K562 (cell line): ENCODE data around the gene BSN. TPM values are rescaled to one million over a fixed set of nuclear protein-coding genes. Genes with fewer than 3 reads are reported as not detected.

Source experiments
- ATF1 ChIP-seq, 2 experiments: fragments of 450-650 bp in 1 of 2; IDR thresholded peaks; 2 replicates each; pipeline ENCODE4 v1.6.1; 2016; ENCODE audit warnings: missing compliant biosample characterization in 1 of 2, missing genetic modification characterization in 1 of 2
- ATF4 ChIP-seq: fragments of 450-650 bp; formaldehyde crosslinking; IDR thresholded peaks from 2 replicates; pipeline ENCODE4 v1.4.0; 2022; ENCODE audit warnings: mild to moderate bottlenecking, moderate library complexity
- COPS2 ChIP-seq: fragments of 450-650 bp; conservative IDR thresholded peaks from 2 replicates; pipeline ENCODE4 v1.6.1; 2016; ENCODE audit warnings: mild to moderate bottlenecking, moderate library complexity
- CREM ChIP-seq: IDR thresholded peaks from 2 replicates; pipeline ENCODE4 v1.6.1; 2014; ENCODE audit warnings: antibody characterized with exemption, low read depth
- EHMT2 ChIP-seq: fragments of 450-650 bp; IDR thresholded peaks from 2 replicates; pipeline ENCODE4 v1.6.1; 2018; ENCODE audit warnings: antibody characterized with exemption
- HNRNPLL ChIP-seq: fragments of 200-400 bp; formaldehyde crosslinking; IDR thresholded peaks from 2 replicates; pipeline ENCODE4 v1.6.1; 2017; ENCODE audit warnings: low read length, low read depth, mild to moderate bottlenecking; ENCODE audit not compliant: poor library complexity, severe bottlenecking
- MAFK ChIP-seq: IDR thresholded peaks from 2 replicates; pipeline ENCODE4 v1.6.1; 2011; ENCODE audit warnings: low read length, improper control_type of control experiment
- MAZ ChIP-seq, 2 experiments: fragments of 450-650 bp in 1 of 2; sonication (generic) in 1 of 2; formaldehyde crosslinking; IDR thresholded peaks in 1 of 2; conservative IDR thresholded peaks in 1 of 2; 2 replicates each; pipeline versions ENCODE4 v1.4.0 to v1.5.0; 2020; ENCODE audit warnings: mild to moderate bottlenecking in 1 of 2, missing genetic modification reagents in 1 of 2
- MIER1 ChIP-seq: fragments of 450-650 bp; IDR thresholded peaks from 2 replicates; pipeline ENCODE4 v1.6.1; 2016; ENCODE audit warnings: antibody characterized with exemption, mild to moderate bottlenecking, low read depth
- MYBL2 ChIP-seq, 2 experiments: fragments of 450-650 bp in 1 of 2; sonication (generic) in 1 of 2; formaldehyde crosslinking in 1 of 2; IDR thresholded peaks; 2 replicates each; pipeline versions ENCODE4 v1.6.1 to v1.8.1; 2017 to 2022; ENCODE audit warnings: borderline replicate concordance in 1 of 2, inconsistent platforms in 1 of 2, low read depth in 1 of 2, mild to moderate bottlenecking in 1 of 2, missing genetic modification reagents in 1 of 2, moderate library complexity in 1 of 2
- MYC ChIP-seq, 2 experiments: fragments of 250-450 bp in 1 of 2; sonication (Bioruptor Pico) in 1 of 2; IDR thresholded peaks; 2 replicates each; pipeline versions ENCODE4 v1.5.1 to v1.6.1; 2012 to 2021; ENCODE audit warnings: low read depth in 2 of 2, borderline replicate concordance in 1 of 2, improper control_type of control experiment in 1 of 2, low read length in 1 of 2, mild to moderate bottlenecking in 1 of 2, moderate library complexity in 1 of 2
- NFE2L1 ChIP-seq: fragments of 450-650 bp; IDR thresholded peaks from 2 replicates; pipeline ENCODE4 v1.6.1; 2016; ENCODE audit warnings: missing genetic modification characterization, low read depth, mild to moderate bottlenecking, missing compliant biosample characterization, moderate library complexity, borderline replicate concordance
- NR2C2 ChIP-seq, 2 experiments: fragments of 200-800 bp in 1 of 2; sonication (Bioruptor generic) in 1 of 2; sonication (generic) in 1 of 2; formaldehyde crosslinking in 1 of 2; IDR thresholded peaks; 2 replicates each; pipeline versions ENCODE4 v1.6.1 to v1.8.0; 2016 to 2022; ENCODE audit warnings: mild to moderate bottlenecking in 1 of 2, missing compliant biosample characterization in 1 of 2, missing genetic modification characterization in 1 of 2, missing genetic modification reagents in 1 of 2
- PHF20 ChIP-seq: fragments of 450-650 bp; IDR thresholded peaks from 2 replicates; pipeline ENCODE4 v1.6.1; 2018; ENCODE audit not compliant: partially characterized antibody
- SFPQ ChIP-seq: fragments of 200-400 bp; formaldehyde crosslinking; IDR thresholded peaks from 2 replicates; pipeline ENCODE4 v1.6.1; 2017; ENCODE audit warnings: mild to moderate bottlenecking, low read depth, low read length, moderate library complexity
- SMAD3 ChIP-seq: fragments of 450-650 bp; formaldehyde crosslinking; conservative IDR thresholded peaks from 2 replicates; pipeline ENCODE4 v1.4.0; 2020; ENCODE audit warnings: mild to moderate bottlenecking
- TEAD2 ChIP-seq: fragments of 450-650 bp; IDR thresholded peaks from 2 replicates; pipeline ENCODE4 v1.6.1; 2016; ENCODE audit warnings: missing genetic modification characterization, control low read depth, missing compliant biosample characterization
- XRCC3 ChIP-seq: fragments of 450-650 bp; IDR thresholded peaks from 2 replicates; pipeline ENCODE4 v1.6.1; 2017; ENCODE audit warnings: mild to moderate bottlenecking, moderate library complexity
- ZC3H8 ChIP-seq: fragments of 450-650 bp; IDR thresholded peaks from 2 replicates; pipeline ENCODE4 v1.6.1; 2017
- ZNF184 ChIP-seq: sonication (generic); formaldehyde crosslinking; IDR thresholded peaks from 2 replicates; pipeline ENCODE4 v1.5.0; 2020; ENCODE audit warnings: missing genetic modification reagents
- ZNF282 ChIP-seq: sonication (generic); formaldehyde crosslinking; IDR thresholded peaks from 2 replicates; pipeline ENCODE4 v1.8.1; 2023; ENCODE audit warnings: missing genetic modification reagents
- ZNF785 ChIP-seq: fragments of 250-450 bp; sonication (Bioruptor Pico); IDR thresholded peaks from 2 replicates; pipeline ENCODE4 v1.4.0; 2020; ENCODE audit warnings: mild to moderate bottlenecking
- ZNF79 ChIP-seq: fragments of 250-450 bp; sonication (Bioruptor Pico); IDR thresholded peaks from 2 replicates; pipeline ENCODE4 v1.4.0; 2020; ENCODE audit warnings: low read depth, mild to moderate bottlenecking, moderate library complexity
- polyA plus RNA-seq, 8 experiments: library from polyadenylated mRNA; depleted of rRNA in 4 of 8; stranded (reverse) in 5 of 8; unstranded in 3 of 8; fragments of >200 nt; fragmentation: Nextera tagmentation in 2 of 8; fragmentation: Illumina TruSeq in 1 of 8; extraction: Ambion mirVana in 2 of 8; extraction: Trizol in 1 of 8; gene quantifications; 2 replicates each; pipeline versions ENCODE4 v1.2.1 to v1.2.3, GENCODE V29; 2011 to 2014; ENCODE audit warnings: inconsistent platforms in 1 of 8, missing spikeins in 1 of 8
- total RNA-seq, 7 experiments: library from RNA; depleted of rRNA in 6 of 7; stranded (reverse); fragments of >200 nt in 6 of 7; fragmentation: Illumina TruSeq in 2 of 7; extraction: Trizol in 2 of 7; gene quantifications; 2 replicates each; pipeline versions ENCODE4 v1.2.1 to v1.2.3, GENCODE V29; 2011 to 2021; ENCODE audit warnings: low replicate concordance in 1 of 7

Gene BSN
- total and polyA plus RNA-seq, 9 of the 15 experiments (the other 6 are each of a cell fraction or from before 2014, with no cell fraction given), result 0.03 to 1.5 (median 0.29) TPM

GRCh38 chr3:49553692-49554632, at the start of gene BSN (continued):
- no peak for TF ChIP-seq ZNF184 (CRISPR knock-in tag)
- no peak for TF ChIP-seq ZNF785 (CRISPR knock-in tag)
- TF ChIP-seq PHF20, result peak; percentile 57
- no peak for TF ChIP-seq ZNF79 (CRISPR knock-in tag)
- TF ChIP-seq TEAD2, result no peak
- no peak for TF ChIP-seq MAFK
- no peak for TF ChIP-seq SFPQ
- no peak for TF ChIP-seq NFE2L1 (tag)
- no peak for TF ChIP-seq ZNF282 (CRISPR knock-in tag)
- TF ChIP-seq HNRNPLL, result no peak
- TF ChIP-seq EHMT2, result no peak; the same call in 1 of the 2 replicates
- TF ChIP-seq MIER1, result 0 out of 2 replicates have a peak, but pooled peaks have one; percentile 59
- TF ChIP-seq SMAD3 (CRISPR knock-in tag), result no peak
- TF ChIP-seq MYC (IDR thresholded peaks at IDR 0.05; ENCODE audit: low read depth, low read length), result no peak; the same call in 1 of the 2 replicates
- peak; percentile 39; the same call in 1 of the 2 replicates for TF ChIP-seq MYC (CRISPR knock-in tag; IDR thresholded peaks at IDR 0.05; ENCODE audit: borderline replicate concordance, low read depth)
- TF ChIP-seq CREM, result 0 out of 2 replicates have a peak, but pooled peaks have one; percentile 2
- no peak for TF ChIP-seq ATF4 (CRISPR knock-in tag)
- no peak for TF ChIP-seq MYBL2 (IDR thresholded peaks at IDR 0.05; ENCODE audit: low read depth)
- no peak for TF ChIP-seq MYBL2 (CRISPR knock-in tag; IDR thresholded peaks at IDR 0.05; ENCODE audit: borderline replicate concordance)
- TF ChIP-seq MAZ (CRISPR knock-in tag; conservative IDR thresholded peaks at IDR 0.05 in 1 of 2, IDR thresholded peaks at IDR 0.05 in 1 of 2), result peak; percentile 52 to 64
- no peak for TF ChIP-seq NR2C2 (CRISPR knock-in tag; IDR thresholded peaks at IDR 0.05)
- TF ChIP-seq NR2C2 (tag; IDR thresholded peaks at IDR 0.05), result no peak; the same call in 1 of the 2 replicates
- TF ChIP-seq COPS2, result no peak
- TF ChIP-seq ATF1 (CRISPR knock-in tag; IDR thresholded peaks at IDR 0.05), result no peak
- TF ChIP-seq ATF1 (tag; IDR thresholded peaks at IDR 0.05), result peak; percentile 61; the same call in 1 of the 2 replicates
- no peak for TF ChIP-seq ZC3H8
- no peak for TF ChIP-seq XRCC3
